T-helper 22 cell (primary cell): ENCODE data around the gene POLD1.

ENCODE experiments used
- DNase-seq: peaks from one replicate; pipeline ENCODE4 v3.0.0-alpha.2; 2020; ENCODE audit warnings: low read depth

The POLD1 gene

GRCh38 chr19:50466706-50467039, 82.5 kb downstream of the POLD1 start:
- no peak for DNase-seq

DNA sequence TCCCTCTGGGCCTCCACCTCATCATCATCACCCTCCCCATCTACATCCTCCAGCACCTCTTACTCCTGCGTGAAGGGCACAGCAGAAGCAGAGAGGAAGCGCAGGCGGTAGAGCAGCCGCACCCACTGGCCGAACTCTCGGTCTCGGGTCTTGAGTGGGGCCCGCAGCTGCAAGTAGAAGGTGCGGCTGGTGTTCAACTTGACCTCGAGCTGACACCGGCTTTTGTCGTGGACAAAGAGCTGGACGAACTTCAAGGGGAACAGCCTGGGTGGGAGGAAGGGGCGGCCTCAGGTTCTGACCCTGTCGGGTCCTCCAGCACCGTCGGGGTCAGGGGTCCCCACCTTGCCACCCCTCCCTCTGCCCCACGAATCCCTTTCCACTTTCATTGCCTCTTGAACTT, 83.4 kb downstream of the POLD1 start:
- no peak for DNase-seq
